LNCaP clone FGC (cell line): ENCODE measurements around the gene PEX16.

Experiments
- DNase-seq: peaks from one replicate; pipeline ENCODE4 v3.0.0-alpha.2; 2011; ENCODE audit warnings: low read depth
- H3K4me3 ChIP-seq: 2 replicates; pipeline ENCODE4 v1.5.1; 2011; ENCODE audit warnings: mild to moderate bottlenecking, low read depth, low read length, control low read depth
- TF ChIP-seq, protein P1 (sequence below): IDR thresholded peaks from 2 replicates; pipeline ENCODE4 v1.5.1; 2012; ENCODE audit warnings: mild to moderate bottlenecking; ENCODE audit not compliant: control insufficient read depth, insufficient read depth; ENCODE audit errors: extremely low read depth

The PEX16 gene

GRCh38 chr11:45927332-45927683, 9.6 kb upstream of the PEX16 start:
- no peak overlapping the region for H3K4me3 ChIP-seq
- no peak for DNase-seq
- TF ChIP-seq, protein P1, sequence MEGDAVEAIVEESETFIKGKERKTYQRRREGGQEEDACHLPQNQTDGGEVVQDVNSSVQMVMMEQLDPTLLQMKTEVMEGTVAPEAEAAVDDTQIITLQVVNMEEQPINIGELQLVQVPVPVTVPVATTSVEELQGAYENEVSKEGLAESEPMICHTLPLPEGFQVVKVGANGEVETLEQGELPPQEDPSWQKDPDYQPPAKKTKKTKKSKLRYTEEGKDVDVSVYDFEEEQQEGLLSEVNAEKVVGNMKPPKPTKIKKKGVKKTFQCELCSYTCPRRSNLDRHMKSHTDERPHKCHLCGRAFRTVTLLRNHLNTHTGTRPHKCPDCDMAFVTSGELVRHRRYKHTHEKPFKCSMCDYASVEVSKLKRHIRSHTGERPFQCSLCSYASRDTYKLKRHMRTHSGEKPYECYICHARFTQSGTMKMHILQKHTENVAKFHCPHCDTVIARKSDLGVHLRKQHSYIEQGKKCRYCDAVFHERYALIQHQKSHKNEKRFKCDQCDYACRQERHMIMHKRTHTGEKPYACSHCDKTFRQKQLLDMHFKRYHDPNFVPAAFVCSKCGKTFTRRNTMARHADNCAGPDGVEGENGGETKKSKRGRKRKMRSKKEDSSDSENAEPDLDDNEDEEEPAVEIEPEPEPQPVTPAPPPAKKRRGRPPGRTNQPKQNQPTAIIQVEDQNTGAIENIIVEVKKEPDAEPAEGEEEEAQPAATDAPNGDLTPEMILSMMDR, result no peak

DNA sequence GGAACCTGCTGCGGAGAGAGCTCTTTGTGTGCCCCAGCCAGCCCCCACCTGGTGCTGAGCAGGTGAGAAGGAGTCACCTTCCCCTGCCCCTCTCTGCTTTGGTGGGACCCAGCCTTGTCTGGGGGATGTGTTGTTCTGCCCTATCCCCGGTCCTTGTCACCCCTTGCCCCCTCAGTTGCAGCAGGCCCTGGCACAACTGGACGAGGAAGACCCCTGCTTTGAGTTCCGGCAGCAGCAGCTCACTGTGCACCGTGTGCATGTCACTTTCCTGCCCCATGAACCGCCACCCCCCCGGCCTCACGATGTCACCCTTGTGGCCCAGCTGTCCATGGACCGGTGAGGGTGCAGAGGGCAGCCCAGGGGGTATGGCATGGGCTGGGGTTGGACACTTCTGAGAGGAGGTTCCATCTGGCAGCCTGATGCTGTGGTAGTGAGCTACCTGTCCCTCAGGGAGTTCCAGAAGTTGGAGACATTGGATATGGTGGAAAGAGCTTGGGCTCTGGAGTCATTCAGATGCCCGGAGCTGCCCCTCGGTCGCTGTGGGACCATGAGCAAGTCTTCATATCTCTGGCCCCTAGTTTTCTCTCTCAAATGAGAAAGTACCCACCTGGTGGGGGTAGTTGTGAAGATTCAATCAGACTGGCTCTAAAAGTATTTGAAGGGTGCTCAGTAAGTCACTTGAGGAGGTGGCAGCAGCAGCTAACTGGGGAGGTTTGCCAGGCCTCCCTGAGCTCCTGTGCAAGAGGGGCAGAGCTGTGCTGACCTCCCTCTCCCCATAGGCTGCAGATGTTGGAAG, 9.1 kb upstream of the PEX16 start:
- DNase-seq, result no peak

DNA sequence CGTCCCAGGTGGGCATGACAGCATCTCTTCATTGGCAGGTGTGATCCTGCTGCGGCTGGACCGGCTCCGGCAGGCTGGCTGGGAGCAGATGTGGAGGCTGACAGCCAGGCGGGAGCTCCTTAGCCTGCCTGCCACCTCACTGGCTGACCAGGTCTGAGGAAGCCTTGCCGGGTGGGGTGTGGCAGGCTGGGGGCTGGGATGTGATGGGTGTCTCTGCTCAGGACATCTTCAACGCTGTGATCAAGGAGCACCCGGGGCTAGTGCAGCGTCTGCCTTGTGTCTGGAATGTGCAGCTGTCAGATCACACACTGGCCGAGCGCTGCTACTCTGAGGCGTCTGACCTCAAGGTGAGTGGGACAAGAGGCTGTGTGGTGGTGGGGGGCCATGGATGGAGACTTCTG, 8.3 kb upstream of the PEX16 start:
- no peak for DNase-seq
- H3K4me3 ChIP-seq, result no peak overlapping the region
- TF ChIP-seq, protein P1, result no peak

More for the DNA sequence above, 9.1 kb upstream of the PEX16 start:
- TF ChIP-seq, protein P1, result no peak
- H3K4me3 ChIP-seq, result no peak overlapping the region

- TF ChIP-seq, protein P1, result no peak
- H3K4me3 ChIP-seq, result no peak overlapping the region
- DNase-seq, result no peak
Observed at GRCh38 chr11:45925550-45925949, 7.9 kb upstream of the PEX16 start.

- TF ChIP-seq, protein P1, result no peak
- no peak for DNase-seq
- no peak overlapping the region for H3K4me3 ChIP-seq
Observed at GRCh38 chr11:45924927-45925326, 7.2 kb upstream of the PEX16 start.

GRCh38 chr11:45924036-45924915, 6.6 kb upstream of the PEX16 start:
- DNase-seq, result no peak
- TF ChIP-seq, protein P1, result no peak
- H3K4me3 ChIP-seq, result no peak overlapping the region
